ENCODE data around the gene SPAG16.

Gene SPAG16

DNA sequence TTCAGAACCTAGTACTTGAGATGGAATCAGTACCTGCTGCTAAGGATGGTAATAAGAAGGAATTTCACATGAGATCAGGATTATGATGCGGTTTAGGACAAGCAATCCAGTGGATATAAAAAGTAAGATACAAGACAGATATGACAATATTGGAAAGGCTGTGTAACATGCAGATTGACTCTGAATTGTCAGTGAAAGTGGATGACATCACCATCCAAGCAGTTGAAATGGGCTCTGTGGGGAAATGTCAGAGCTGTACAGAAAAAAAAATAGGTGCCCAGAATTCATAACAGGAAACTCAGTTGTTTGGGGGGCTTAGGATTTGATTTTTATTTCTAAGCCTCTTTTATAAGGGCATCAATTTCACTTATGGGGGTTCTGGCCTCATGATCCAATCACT, 438.3 kb downstream of the SPAG16 start:
- DNase-seq = no peak

DNA sequence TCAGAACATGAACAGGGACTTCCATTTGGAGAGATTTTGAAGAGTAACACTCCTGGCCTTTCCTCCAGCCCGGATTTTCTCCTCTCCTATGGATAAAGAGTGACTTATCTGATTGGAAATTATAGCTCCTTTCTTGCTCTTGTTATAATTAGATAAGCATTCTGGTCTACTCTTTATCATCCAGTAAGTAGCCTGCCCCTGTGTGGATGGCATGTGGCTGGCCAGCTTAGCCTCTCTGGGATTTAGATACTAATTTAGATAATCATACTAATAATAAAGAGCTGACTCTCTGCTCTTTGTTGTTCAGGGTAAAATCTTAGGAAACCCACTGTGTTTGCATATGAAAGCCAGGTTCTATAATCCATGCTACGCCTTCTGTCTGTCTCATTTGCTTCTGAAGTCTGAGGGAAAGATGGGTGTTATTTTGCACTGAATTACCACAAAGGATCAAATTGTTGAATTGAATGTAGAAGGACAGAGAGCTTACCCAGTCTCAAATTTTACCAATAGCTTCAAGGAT, 438.8 kb downstream of the SPAG16 start:
- no peak for DNase-seq

DNA sequence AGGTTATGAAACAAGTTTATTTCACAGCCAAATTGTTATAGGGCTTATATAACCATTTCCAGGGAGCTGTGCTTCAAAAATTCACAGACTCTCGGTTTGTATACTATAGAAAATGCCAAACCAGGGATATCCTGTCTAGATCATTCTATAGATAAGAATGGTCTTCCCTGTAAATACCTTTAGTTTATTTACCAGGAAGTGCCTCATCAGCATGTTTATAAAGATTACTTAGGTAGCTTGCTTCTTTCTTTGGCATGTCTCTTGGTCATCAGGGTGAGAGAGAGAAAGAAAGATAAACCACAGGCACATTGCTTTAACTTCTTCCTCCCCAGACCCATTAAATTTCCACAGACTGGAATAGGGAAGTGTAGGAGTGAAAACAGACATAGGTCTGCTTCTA, 439.4 kb downstream of the SPAG16 start:
- DNase-seq = no peak

DNA sequence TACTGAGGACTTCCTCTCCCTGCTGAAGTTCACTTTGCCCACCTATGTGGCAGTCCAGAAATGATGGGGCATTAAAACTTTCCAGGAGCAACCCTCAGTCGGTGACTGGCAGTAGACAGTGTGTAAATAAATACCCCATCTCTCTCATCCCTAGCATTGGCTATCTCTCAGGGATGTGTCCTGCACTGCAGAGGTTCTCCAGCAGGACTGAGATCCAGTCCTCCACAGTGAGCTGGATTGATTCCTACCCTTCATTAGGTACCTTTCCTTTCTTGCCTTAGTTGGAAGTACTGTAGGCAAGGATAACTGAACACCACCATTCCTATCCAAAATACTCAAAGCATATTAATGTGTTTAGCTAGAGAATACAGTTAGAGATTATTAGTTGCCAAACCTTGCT, 441.8 kb downstream of the SPAG16 start:
- DNase-seq = no peak

DNA sequence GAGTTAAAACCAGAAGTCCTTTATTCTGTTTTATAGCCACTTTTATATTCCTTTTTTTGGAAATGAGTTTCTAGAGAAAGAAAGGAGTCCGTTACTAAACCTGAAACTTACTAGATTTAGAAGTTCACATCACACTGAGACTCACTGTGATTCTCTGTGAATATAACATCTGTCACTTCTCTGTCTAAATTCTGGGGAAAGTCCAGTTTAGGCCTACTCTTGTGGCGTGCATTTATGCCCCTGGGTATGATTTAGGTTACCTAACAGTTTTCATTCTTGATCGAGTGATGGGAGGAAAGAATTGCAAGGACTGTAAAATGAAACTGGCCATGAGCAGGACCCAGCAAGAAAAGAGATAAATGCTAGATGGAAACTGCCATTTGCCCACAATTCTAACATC, 449.6 kb downstream of the SPAG16 start:
- no peak for DNase-seq

DNA sequence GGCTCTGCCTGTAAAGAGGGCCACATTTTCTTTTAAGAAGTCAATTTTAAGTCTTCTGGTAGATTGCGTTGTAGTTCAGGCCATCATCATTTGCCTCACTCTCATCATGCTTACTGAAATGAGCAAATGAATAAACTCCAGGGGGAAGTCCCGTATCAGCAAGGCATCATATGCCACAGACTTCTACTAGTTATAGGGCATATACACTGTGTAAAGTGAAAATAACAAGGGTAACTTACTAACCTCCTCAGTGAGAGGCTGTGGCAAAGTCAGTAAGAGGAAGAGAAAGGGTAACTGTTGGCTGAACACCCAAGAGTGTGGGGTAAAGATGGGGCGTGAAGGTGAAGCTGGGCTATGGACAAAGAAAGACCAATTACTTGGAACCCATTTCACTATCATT, 456.2 kb downstream of the SPAG16 start:
- DNase-seq = no peak

DNA sequence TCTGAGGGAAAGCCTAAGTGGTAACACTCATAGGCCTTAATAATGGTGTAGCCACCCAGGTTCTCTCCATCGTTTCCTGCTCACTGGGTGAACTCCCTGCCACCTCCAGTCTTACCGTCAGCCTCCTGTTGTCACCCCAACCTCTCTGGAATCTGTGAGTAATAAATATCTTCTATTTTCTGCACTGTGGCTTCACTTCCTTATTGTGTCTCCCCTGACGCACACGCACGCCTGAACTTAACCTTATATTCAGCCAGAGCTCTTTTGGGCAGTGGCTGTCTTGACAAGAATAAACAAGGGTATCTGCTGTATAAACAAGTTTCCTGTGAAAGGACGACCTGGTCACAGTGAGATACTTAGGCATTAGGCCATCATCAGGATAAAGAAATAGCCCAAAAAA, 467.2 kb downstream of the SPAG16 start:
- DNase-seq = no peak

DNA sequence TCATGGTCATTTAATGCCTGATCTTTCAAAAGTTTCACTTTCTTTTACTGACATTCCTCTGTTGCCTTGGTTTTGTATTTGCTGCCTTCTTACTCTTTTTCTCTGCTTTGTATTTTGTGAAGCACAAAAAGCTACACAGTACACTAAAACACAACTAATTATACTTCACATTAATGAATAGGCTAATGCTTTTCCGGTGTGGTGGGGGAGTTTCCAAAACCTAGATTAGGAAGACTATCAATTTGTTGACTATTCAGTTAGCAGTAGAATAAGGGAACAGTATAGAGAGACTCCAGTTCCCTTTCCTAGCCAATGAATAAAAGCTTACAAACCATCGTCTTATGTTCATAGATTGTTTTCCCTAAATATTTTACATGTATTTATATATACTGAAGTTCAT, 468.3 kb downstream of the SPAG16 start:
- DNase-seq = no peak

DNA sequence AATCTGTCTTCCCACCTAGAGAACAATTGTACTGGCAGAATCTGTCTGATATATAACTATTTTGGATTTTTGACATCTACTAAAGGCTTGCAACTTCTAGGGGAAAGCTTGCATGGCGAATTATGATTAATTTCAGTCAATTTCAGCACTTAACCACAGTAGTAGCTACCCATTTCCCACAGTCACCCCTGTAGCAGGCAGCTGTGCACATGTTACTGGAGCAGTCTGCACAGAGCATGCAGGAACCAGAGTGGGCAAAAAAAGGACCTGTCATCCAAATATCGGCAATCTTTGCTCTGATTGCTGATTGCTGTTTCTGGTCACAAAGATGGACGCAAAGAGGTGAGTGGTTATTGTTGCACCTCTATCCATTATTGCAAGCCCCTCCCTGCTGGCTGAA, 473.3 kb downstream of the SPAG16 start:
- DNase-seq = no peak

DNA sequence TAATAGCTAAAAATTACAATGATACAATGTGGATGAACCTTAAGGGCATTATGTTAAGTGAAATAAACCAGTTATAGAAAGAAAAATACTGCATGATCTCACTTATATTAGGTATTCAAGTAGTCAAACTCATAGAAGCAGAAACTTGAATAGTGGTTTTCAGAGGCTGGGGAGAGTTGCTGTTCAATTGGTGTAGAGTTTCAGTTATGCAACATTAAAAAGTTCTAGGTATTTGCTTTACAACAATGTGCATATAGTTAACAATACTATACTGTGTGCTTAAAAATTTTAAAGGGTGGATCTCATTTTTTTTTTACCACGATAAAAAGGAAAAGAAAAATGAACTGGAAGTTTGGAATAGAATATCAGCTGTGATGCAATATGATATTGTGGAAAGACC, 479.1 kb downstream of the SPAG16 start:
- DNase-seq = no peak

DNA sequence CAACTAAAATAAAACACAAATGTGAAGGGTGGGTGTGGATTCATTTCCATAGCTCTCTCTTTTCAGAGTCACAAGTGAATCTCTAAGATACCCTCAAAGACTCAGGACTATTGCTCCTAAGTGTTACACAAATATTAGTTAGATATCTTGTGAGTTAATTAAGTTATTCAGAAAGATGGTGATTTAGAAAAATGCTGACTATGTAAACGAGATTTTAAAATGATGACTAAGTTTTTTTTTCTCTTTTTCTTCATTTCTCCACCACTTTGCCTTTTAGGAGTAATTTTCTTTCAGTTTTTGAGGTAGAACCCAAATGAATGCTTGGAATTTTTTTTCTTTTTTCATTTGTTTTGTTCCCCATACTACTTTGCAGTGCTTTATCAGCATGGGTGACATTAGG, 479.7 kb downstream of the SPAG16 start:
- no peak for DNase-seq

DNA sequence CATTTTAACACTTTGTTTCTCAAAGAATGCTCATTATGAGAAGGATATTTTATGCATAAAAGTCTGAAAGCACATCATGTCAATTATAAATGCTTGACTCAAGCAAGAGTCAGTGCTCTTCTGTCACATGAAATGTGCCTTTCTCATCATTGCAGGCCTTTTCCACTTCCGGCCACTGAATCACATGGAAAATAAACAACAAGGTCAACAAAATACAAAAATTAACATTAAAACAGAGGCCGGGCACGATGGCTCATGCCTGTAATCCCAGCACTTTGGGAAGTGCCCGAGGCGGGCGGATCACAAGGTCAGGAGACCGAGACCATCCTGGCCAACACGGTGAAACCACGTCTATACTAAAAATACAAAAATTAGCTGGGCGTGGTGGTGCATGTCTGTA, 480.6 kb downstream of the SPAG16 start:
- DNase-seq = no peak

DNA sequence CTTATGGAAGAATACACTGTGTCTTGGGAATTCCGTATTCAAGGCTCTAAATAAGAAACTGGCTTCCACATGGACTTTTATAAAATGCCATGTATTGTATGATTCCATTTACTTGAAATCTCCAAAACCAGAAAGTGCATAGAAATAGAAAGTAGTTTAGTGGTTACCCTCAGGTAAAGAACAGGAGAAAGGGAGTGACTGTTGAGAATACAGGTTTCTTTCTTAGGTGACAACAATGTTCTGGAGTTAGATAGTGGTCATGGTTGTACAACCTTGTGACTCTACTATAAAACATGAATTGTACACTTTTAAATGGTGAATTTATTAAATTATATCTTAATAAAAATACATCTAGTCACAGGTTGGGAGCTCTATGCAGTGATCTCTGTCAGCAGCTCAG, 481.8 kb downstream of the SPAG16 start:
- DNase-seq = no peak

DNA sequence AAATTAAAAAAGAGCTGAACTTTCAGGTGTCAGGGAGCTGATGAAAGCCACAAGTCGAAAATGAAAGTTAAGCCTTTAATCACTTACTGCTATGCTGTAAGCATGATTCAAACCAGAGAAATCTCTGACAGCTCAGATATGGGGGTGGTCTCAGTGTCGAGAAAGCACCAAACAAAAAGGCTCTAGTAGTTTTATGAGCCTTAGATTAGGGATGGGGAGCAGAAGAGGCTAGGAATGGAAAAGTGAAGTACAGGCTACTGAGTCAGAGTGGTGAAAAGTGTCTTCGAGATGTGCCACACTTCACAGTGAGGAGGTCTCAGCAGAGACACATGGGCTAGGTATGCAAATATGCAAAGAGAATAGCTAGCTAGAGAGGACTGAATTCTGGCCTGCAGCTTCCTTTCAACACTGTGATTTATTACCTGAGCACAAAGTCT, 482.2 kb downstream of the SPAG16 start:
- DNase-seq = no peak

DNA sequence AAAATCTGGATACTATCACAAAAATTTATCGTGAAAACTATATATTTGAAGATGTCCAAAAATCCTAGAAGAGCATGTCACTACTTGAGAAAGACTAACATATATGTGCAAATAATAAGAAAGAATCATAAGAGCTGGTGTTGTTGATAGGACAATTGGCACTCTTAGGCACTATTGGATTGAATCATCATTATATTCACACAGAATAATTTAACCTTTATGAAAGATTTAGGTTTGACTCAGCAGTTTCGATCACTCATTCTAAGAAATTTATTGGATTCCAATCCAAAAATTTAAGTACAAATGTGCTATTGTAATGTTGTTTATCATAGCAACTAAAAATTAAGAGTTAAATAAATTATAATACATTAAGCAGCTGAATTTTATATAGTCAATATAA, 503.6 kb downstream of the SPAG16 start:
- no peak for DNase-seq

DNA sequence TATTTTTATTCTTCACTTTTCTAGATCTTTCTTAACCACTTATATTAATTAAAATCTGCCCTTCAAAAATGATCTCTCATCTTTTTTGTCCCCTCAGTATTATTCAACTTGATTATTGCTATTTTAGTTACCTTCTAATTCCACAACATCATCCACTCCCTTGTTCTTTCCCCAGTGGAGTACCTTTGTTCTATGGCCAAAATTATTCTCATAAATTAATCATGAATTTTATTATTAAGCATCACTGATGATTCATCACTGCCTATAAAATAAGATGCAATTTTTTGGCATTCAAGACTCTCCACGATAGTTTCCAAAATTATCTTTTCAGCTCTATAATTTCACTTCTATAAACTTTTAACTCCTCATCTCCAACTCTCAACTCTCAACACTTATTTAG, 505.7 kb downstream of the SPAG16 start:
- no peak for DNase-seq

DNA sequence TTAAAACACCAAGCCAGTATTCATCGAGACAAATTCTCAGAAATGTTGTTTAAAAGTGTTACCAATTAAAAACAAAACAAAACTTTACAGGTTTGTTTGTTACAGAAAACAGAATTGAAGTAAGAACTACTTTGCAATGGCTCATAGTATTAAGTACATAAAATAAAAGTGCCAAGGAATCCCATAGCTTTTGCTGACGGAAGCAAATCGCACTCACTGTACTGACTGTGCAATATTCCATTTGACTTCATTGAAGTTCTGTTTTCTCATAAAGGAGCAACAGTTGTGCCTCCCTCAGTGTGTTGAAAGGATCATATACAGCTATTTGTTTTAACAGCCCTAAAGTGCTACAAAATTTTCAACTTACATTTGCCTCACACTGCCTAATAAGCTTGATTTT, 507.8 kb downstream of the SPAG16 start:
- DNase-seq = no peak

DNA sequence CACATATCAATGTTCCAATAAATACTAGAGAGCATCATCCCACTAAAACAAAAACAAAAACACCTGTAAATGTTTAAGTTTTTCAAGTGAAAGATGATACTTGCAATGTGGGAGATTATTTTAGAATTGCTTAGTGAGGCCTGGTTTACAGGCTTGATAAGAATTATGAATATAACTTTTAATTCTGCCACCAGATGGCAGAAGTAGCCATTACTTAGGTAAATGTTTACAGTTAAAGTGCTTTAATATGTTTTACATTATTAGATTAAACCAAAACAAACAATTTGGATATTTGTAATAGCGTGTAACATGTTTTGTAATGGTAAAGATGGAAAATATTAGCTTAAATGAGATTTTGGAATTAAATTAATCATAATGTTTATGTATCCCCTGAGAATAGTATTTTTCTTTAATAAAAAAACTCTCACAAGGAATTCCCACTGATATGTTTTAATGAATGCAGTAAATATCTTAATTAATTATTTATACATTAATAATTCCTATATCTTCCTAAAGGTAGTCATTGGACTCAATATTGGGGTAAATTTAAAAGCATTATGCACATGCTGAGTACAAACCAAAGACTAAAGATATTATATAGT, 522.0 kb downstream of the SPAG16 start:
- DNase-seq = no peak

DNA sequence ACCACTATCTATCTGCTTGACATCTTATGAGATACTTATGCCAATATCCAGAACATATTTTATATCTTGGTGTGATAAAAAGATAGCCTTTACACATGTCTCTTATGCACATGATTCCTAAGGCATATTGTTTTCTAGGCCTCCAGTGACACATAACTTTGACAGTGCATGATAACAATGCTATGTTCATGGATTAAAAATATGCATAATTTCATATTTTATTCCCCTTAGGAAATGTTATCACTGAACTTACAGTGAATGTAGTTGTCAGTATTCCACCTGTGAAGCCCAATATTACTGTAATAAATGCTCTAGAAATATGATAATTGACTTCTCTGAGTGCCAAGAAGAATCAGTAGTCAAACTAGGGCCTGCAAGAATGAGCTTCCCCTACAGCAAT, 532.3 kb downstream of the SPAG16 start:
- DNase-seq = no peak

DNA sequence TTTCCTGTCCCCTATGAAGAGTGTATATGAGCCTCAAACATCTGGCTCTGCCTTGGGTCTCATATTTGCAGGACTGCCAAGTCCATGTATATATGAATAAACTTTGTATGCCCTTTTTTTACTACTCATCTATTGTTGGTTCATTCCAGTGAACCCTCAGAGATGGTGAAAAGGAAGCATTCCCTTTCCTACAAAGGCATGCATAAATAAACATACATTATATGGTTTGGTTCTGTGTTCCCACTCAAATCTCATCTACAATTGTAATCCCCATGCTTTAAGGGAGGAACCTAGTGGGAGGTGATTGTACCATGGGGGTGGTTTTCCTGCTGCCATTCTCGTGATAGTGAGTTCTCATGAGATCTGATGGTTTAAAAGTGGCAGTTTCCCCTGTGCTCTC, 534.2 kb downstream of the SPAG16 start:
- DNase-seq = no peak

DNA sequence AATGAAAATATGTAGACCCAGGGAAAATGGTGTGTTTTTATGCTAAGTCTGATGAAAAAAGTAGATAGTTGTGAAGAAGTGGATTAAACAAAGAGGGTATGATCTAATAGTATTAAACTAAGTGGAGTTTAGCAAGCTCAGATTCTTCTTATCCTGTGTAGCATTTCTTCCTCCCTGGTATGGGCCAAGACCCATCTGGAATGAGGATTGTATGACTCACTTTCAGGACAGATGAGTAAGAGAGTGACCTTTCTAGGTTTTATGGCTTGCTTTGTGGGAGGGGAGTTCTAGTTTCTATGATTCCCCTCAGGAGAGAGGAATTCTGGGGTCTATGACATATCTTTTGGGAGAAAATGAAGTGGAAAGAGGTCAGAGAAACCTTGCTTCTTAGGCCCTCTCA, 550.1 kb downstream of the SPAG16 start:
- no peak for DNase-seq

DNA sequence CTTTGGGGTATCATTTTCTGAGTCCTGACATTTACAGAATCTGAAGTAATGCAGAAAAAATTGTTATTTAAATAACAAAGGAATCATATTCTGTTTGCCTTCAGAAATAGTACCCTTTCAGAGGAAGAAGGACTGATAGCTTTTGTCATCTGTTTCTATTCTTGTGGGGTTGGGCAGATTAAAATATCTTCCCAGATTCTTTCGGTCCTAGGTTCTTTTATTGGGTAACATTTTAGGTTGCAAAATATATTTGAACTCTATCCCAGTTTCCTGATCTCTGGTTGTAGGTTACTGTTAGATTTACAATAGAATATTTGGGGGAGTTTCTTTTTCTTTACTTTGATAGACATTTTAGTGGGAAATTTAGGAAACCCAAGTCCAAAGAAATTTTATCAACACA, 550.5 kb downstream of the SPAG16 start:
- DNase-seq = no peak

DNA sequence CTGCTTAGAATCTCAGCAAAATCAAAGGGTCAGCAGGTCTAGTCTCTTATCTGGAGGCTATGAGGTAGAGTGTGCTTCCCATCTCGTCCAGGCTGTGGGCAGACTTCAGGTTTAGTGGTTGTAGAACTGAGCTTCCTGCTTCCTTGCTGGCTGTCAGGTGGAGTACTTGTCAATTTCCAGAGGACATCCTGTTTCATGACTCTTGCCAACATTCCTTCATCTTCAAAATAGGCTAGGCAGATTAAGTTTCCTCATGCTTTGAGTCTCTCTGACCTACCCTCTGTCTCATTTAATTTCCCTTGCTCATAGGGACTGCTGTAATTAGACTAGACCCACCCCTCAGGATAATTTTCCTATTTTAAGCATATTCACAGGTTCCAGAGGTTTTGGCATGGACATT, 562.6 kb downstream of the SPAG16 start:
- DNase-seq = no peak

DNA sequence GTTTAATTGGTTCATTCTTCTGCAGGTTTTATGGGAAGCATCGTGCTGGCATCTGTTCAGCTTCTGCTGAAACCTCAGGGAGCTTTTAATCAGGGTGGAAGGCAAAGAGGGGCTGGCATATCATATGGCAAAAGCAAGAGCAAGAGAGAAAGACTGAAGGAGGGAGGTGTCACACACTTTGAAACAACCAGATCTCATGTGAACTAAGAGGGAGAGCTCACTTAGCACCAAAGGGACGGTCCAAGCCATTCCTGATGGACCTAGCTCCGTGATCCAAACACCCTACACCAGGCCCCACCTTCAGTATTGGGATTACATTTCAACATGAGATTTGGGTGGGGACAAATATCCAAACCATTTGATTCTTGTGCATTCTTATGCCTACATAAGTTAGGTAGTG, 563.1 kb downstream of the SPAG16 start:
- no peak for DNase-seq

DNA sequence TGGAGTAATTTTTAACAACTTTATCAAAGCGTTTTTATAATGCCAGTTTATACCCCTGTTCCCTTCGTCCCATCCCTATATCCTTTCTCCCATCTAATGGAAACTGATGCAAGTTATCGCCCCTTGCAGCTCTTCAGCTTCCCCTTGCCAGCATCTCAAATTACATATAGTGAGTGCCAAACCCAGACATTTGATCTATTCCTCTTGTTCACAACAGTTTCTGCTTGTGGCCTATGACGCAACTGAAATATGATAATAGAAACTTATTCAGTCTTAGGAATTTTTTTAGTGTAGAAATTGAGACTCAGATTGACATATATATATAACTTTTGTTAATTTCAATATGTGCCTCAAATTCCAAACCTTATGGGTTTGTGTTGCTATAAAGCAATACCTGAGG, 564.4 kb downstream of the SPAG16 start:
- no peak for DNase-seq

DNA sequence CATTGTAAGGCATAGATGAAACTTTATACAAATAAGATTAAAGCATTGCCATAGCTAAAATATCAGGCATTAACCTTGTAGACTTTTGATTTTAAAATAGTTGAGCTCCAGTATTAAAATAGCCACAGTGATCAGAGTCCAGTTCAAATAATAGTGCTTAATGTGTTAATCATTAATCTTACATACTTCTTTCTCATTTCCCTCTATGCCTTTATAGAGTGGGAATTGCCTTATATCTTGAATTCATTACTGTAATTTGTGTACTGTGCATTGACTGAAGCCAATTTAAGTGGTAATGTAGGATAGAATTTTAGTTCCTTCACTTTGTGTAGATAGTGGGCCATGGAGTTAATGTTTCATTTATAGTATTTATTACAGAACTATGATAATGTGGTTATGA, 577.4 kb downstream of the SPAG16 start:
- no peak for DNase-seq
